Ishikawa (cell line): ENCODE results near the gene SNRNP25.

ENCODE experiments used
- CREB1 ChIP-seq: IDR thresholded peaks from 2 replicates; pipeline ENCODE4 v1.6.1; 2012; ENCODE audit warnings: low read depth
- EP300 ChIP-seq: IDR thresholded peaks from 2 replicates; pipeline ENCODE4 v1.6.1; 2012; ENCODE audit warnings: borderline replicate concordance
- FOXM1 ChIP-seq: IDR thresholded peaks from 2 replicates; pipeline ENCODE4 v1.6.1; 2012; ENCODE audit warnings: low read depth, borderline replicate concordance
- MAX ChIP-seq: IDR thresholded peaks from 2 replicates; pipeline ENCODE4 v1.6.1; 2012
- RAD21 ChIP-seq: IDR thresholded peaks from 2 replicates; pipeline ENCODE4 v1.6.1; 2012; ENCODE audit warnings: low read depth
- TAF1 ChIP-seq: IDR thresholded peaks from 2 replicates; pipeline ENCODE4 v1.6.1; 2012; ENCODE audit warnings: low read depth, mild to moderate bottlenecking
- YY1 ChIP-seq: IDR thresholded peaks from 2 replicates; pipeline ENCODE4 v1.6.1; 2012; ENCODE audit warnings: low read depth
- TF ChIP-seq, protein P1 (sequence below): IDR thresholded peaks from 2 replicates; pipeline ENCODE4 v1.6.1; 2012; ENCODE audit warnings: low read depth, mild to moderate bottlenecking

GRCh38 chr16:41439-42068 is 12.1 kb upstream of the SNRNP25 start:
- TF ChIP-seq YY1 (no peak), TAF1 (no peak), FOXM1 (no peak), EP300 (no peak), MAX (no peak), CREB1 (no peak), RAD21 (no peak)
- TF ChIP-seq, protein P1, sequence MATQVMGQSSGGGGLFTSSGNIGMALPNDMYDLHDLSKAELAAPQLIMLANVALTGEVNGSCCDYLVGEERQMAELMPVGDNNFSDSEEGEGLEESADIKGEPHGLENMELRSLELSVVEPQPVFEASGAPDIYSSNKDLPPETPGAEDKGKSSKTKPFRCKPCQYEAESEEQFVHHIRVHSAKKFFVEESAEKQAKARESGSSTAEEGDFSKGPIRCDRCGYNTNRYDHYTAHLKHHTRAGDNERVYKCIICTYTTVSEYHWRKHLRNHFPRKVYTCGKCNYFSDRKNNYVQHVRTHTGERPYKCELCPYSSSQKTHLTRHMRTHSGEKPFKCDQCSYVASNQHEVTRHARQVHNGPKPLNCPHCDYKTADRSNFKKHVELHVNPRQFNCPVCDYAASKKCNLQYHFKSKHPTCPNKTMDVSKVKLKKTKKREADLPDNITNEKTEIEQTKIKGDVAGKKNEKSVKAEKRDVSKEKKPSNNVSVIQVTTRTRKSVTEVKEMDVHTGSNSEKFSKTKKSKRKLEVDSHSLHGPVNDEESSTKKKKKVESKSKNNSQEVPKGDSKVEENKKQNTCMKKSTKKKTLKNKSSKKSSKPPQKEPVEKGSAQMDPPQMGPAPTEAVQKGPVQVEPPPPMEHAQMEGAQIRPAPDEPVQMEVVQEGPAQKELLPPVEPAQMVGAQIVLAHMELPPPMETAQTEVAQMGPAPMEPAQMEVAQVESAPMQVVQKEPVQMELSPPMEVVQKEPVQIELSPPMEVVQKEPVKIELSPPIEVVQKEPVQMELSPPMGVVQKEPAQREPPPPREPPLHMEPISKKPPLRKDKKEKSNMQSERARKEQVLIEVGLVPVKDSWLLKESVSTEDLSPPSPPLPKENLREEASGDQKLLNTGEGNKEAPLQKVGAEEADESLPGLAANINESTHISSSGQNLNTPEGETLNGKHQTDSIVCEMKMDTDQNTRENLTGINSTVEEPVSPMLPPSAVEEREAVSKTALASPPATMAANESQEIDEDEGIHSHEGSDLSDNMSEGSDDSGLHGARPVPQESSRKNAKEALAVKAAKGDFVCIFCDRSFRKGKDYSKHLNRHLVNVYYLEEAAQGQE, result no peak
